AG09309 (cell line): ENCODE data around the gene MAP2K3.

Experiments
- DNase-seq: peaks from one replicate; pipeline ENCODE4 v3.0.0-alpha.2; 2010; ENCODE audit warnings: low read depth
- H3K4me3 ChIP-seq: 2 replicates; pipeline ENCODE4 v1.5.1; 2011; ENCODE audit warnings: mild to moderate bottlenecking, low read depth, low read length, moderate library complexity; ENCODE audit not compliant: control insufficient read depth
- CTCF ChIP-seq: IDR thresholded peaks from 2 replicates; pipeline ENCODE4 v1.5.1; 2011; ENCODE audit warnings: mild to moderate bottlenecking, low read depth, low read length, inconsistent platforms; ENCODE audit not compliant: insufficient read depth, control insufficient read depth; ENCODE audit errors: missing control alignments

MAP2K3 gene

DNA sequence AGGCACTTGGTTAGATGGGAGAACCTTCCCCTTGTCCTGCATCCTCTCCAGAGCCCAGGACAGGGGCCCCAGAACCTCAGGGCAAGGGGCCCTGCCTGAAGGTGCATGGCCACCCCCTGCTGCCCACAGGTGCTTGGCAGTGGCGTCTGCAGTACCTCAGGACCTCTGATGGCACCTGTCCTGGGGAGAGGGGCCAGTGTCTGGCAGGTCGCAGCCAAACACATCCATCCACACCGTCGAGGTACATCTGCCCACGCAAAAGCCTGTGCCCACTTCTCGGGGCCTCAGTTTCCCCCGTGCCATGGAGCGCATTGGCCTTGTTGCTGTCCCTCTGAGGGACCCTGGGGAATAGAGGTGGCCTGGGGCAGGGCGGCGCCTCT lies 9.3 kb downstream of the MAP2K3 start:
- no peak for DNase-seq
- TF ChIP-seq CTCF: no peak
- H3K4me3 ChIP-seq: no peak overlapping the region

GRCh38 chr17:21294321-21295035 lies 10.0 kb downstream of the MAP2K3 start:
- no peak for TF ChIP-seq CTCF
- H3K4me3 ChIP-seq: no peak overlapping the region
- DNase-seq: no peak

GRCh38 chr17:21295036-21295952 lies 10.8 kb downstream of the MAP2K3 start:
- no peak for DNase-seq
- no peak for TF ChIP-seq CTCF

GRCh38 chr17:21296097-21297025 lies 11.8 kb downstream of the MAP2K3 start:
- H3K4me3 ChIP-seq: no peak overlapping the region
- no peak for TF ChIP-seq CTCF
- DNase-seq: no peak

More at GRCh38 chr17:21295036-21295952, 10.8 kb downstream of the MAP2K3 start:
- no peak overlapping the region for H3K4me3 ChIP-seq

- no peak for TF ChIP-seq CTCF
- no peak for DNase-seq
- no peak overlapping the region for H3K4me3 ChIP-seq
Measured at GRCh38 chr17:21297026-21297520, 12.6 kb downstream of the MAP2K3 start.

- DNase-seq: no peak
- no peak overlapping the region for H3K4me3 ChIP-seq
- TF ChIP-seq CTCF: no peak
Measured at GRCh38 chr17:21297597-21297996, 13.1 kb downstream of the MAP2K3 start.
